ENCODE data around the gene SMC3. TPM values are rescaled to one million over a fixed set of nuclear protein-coding genes. Genes with fewer than 3 reads are reported as not detected.

Gene SMC3
- total and polyA plus RNA-seq, 12 donors, result 10.0 to 38.8 (median 21.5) TPM

DNA sequence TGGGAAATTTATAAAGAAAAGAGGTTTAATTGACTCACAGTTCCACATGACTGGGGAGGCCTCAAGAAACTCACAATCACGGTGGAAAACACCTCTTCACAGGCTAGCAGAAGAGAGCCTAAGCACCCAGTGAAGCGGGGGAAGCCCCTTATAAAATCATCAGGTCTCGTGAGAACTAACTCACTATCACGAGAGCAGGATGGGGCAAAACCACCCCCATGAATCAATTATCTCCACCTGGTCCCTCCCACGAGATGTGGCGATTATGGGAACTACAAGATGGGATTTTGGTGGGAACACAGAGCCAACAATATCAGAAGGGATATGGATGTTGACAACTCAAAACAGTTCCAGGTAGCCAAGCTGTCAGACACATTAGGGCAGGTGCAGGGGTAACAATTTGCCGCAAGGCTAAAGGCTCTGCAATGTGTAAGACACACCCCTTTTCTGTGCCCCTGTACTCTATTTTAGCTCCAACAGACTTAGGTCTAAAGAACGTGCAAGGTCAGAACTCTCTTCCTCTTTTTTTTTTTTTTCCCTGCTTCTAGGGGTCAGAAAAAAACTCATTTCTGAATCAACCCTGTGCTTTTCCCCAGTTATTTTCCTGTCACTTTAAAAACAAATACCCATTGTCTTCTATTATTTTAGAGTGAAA is 46.0 kb downstream of the SMC3 start:
- Histone ChIP-seq H3K36me3 (replicated peaks in 1 of 2) (no peaks in the 10 kb centered on the region), H3K9me3 (replicated peaks in 1 of 3) (no peaks in the 10 kb centered on the region), H3K4me3 (no peak overlapping the region), H3K27me3 (no peaks in the 10 kb centered on the region), H3K27ac (no peak overlapping the region), H3K4me1 (replicated peaks in 1 of 2) (no peaks in the 10 kb centered on the region)
- DNase-seq, result no peak
- 70 to 82% (median 75%) methylated on average over 8 of the region's 8 CpGs for WGBS, 4 donors
- intact Hi-C loops (cut with DNase I), result loop anchor here in 1 of 2 donors (10.0 kb wide), 1 partner anchor 61 kb away; no protein-coding TSS in a partner anchor
- no peak for TF ChIP-seq POLR2A (IDR thresholded peaks at IDR 0.05)
- TF ChIP-seq, protein P1, sequence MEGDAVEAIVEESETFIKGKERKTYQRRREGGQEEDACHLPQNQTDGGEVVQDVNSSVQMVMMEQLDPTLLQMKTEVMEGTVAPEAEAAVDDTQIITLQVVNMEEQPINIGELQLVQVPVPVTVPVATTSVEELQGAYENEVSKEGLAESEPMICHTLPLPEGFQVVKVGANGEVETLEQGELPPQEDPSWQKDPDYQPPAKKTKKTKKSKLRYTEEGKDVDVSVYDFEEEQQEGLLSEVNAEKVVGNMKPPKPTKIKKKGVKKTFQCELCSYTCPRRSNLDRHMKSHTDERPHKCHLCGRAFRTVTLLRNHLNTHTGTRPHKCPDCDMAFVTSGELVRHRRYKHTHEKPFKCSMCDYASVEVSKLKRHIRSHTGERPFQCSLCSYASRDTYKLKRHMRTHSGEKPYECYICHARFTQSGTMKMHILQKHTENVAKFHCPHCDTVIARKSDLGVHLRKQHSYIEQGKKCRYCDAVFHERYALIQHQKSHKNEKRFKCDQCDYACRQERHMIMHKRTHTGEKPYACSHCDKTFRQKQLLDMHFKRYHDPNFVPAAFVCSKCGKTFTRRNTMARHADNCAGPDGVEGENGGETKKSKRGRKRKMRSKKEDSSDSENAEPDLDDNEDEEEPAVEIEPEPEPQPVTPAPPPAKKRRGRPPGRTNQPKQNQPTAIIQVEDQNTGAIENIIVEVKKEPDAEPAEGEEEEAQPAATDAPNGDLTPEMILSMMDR (IDR thresholded peaks at IDR 0.05), result no peak

DNA sequence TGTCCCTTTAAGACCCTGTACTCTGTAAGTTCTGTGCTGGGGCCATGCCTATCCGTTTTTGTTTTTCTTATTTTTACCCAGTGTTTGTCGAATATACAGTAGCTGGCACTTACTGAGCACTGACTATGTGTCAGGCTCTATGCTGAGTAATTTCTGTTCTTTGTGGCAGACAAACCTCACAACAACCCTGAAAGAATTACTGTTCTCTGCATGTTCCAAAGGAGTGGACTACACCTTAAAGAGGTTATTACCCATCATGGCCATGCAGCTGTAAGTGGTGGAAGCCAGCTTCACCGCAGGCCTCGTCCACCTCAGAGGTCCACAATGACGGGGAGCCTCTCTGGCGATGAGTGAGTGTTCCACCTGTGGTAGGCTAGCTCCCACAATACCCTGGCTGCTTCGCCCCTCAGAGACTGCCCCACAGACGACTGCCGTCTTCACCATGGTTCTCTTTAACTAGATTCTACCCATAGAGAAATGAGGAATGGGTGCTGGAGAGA is 46.6 kb downstream of the SMC3 start:
- WGBS, 4 donors, result 81 to 88% (median 87%) methylated on average over 5 to 9 of the region's 9 CpGs
- no peak overlapping the region for H3K27ac ChIP-seq
- H3K4me1 ChIP-seq (replicated peaks in 1 of 2), result no peaks in the 10 kb centered on the region
- no peak overlapping the region for H3K4me3 ChIP-seq
- H3K27me3 ChIP-seq, result no peaks in the 10 kb centered on the region
- DNase-seq, result no peak
- intact Hi-C loops (cut with DNase I), result loop anchor here in 1 of 2 donors (10.0 kb wide), 1 partner anchor 61 kb away; no protein-coding TSS in a partner anchor
- no peaks in the 10 kb centered on the region for H3K9me3 ChIP-seq (replicated peaks in 1 of 3)
- no peaks in the 10 kb centered on the region for H3K36me3 ChIP-seq (replicated peaks in 1 of 2)
- TF ChIP-seq, protein P1 (IDR thresholded peaks at IDR 0.05), result no peak
- no peak for TF ChIP-seq POLR2A (IDR thresholded peaks at IDR 0.05)

DNA sequence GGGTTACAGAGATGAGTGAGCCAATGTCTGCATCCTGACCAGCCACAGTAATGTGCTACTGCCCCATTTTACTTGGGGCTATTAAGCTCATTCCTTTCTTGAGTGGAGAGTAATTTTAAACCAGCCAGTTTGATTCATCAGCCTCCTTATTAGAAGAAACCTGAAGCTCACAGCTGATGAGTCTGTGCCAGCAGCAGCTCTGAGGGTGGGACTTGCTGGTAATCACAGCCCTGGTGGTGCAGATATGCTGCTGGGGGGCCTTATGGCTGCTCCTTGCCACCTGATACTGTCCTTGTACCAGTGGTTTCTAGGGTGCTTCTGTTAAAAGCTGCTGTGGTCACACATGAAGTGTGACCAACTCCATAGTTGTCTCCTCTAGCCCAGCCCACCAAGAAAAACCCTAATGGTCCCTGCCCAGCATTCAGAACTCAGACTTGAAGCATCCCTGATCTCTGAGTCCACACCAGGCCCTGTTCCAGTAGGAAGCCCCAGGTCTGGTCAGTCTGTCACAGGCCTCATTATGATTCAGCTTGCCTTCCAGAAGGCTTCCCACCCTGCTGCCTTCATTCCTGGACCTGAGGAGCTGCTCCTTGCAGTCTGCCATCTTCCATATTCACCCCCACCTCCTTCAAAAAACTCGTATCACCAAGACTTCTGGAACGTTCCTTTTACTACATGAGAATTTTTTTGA is 47.7 kb downstream of the SMC3 start:
- TF ChIP-seq, protein P1 (IDR thresholded peaks at IDR 0.05), result no peak
- no peak for TF ChIP-seq POLR2A (IDR thresholded peaks at IDR 0.05)
- WGBS, 4 donors, result 68 to 85% (median 77%) methylated on average over 2 of the region's 2 CpGs
- no peak overlapping the region for H3K4me3 ChIP-seq
- DNase-seq, result no peak
- H3K27ac ChIP-seq, result no peak overlapping the region
- no peaks in the 10 kb centered on the region for H3K9me3 ChIP-seq (replicated peaks in 1 of 3)
- intact Hi-C loops (cut with DNase I), result loop anchor here in 1 of 2 donors (10.0 kb wide), 1 partner anchor 60 kb away; no protein-coding TSS in a partner anchor
- H3K36me3 ChIP-seq (replicated peaks in 1 of 2), result no peaks in the 10 kb centered on the region
- no peaks in the 10 kb centered on the region for H3K4me1 ChIP-seq (replicated peaks in 1 of 2)
- H3K27me3 ChIP-seq, result no peaks in the 10 kb centered on the region

DNA sequence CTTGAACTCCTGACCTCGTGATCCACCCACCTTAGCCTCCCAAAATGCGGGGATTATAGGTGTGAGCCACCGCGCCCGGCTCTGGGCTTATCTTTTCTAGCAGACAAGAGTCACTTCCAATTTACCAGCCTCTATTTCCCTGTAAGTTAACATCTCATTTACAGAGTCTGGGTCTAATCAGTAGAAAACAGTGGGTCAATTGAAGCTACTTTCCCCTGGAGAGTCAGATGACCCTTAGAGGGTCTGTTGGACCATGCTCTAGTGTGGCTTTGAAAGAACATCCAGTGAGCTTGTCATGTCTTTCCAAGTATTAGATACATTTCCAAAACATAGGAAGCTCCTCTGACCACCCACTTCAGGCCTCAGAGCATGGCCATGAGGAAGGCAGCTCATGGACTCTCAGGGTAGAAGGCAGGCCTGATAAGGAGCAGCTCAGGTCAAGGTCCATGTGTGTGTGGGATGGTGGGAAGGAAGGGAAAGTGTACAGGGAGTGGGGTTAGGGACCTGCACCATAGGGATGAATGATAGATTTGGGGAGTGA is 49.1 kb downstream of the SMC3 start:
- whole genome bisulfite sequencing, 4 donors, result 88 to 98% (median 96%) methylated on average over 5 of the region's 5 CpGs
- Histone ChIP-seq H3K4me1 (replicated peaks in 1 of 2) (no peaks in the 10 kb centered on the region), H3K9me3 (replicated peaks in 1 of 3) (no peaks in the 10 kb centered on the region), H3K27me3 (no peaks in the 10 kb centered on the region), H3K27ac (no peak overlapping the region), H3K4me3 (no peak overlapping the region), H3K36me3 (replicated peaks in 1 of 2) (no peaks in the 10 kb centered on the region)
- TF ChIP-seq POLR2A (IDR thresholded peaks at IDR 0.05), result no peak
- TF ChIP-seq, protein P1 (IDR thresholded peaks at IDR 0.05), result no peak
- no peak for DNase-seq
- intact Hi-C loops (cut with DNase I), result loop anchor here in 1 of 2 donors (10.0 kb wide), 1 partner anchor 58 kb away; no protein-coding TSS in a partner anchor
